GM12873 (cell line): Measurements from ENCODE around the gene NUDT6.

Experiments used
- CTCF ChIP-seq: IDR thresholded peaks from 2 replicates; pipeline ENCODE4 v1.5.1; 2012; ENCODE audit warnings: low read depth, mild to moderate bottlenecking, moderate library complexity, low read length, control low read depth; ENCODE audit not compliant: insufficient read depth; ENCODE audit errors: missing control alignments

The NUDT6 gene

DNA sequence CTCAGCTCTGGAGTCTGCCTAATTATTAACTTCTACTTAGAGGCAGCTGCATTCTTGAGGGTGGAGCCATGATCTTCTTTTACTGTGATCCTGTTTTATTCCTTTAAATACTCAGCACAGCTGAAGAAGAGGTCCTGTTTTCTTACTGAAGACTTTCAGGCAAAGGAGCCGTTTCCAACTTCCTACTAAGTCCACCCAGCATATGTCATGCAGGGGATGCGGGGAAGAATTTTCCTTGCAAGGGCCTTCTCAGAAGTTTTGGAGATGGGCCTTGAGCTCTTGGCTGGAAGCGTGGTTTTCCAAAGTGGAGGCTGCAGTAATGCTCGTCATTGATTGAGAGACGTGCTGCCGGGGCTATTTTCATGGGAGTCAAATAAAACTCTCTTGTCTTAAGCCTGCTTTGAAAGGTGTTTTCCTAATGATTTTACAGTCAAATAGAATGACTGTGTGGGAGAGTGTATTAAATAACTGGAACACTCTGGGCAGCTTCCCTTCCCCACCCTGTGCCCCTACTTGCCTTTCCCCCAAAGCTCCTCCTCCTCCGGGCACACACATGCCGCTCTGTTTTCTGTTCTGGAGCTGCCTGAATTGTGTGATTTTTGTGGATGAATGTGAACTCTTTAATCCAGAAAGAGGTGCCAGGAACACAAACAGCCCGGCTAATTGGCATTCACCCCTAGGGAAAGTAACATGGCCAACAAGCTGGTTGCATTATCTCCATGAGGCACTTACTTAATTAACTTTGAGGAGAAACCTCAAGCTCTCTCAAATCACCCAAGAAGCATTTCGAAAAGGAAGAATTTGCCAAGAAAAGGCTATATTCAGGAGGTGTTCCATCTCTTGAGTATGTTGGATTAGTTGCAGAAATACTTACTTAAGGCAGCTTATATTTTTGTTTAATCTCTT, 67.7 kb downstream of the NUDT6 start:
- no peak for TF ChIP-seq CTCF

- TF ChIP-seq CTCF = no peak
These were observed 70.8 kb downstream of the NUDT6 start for GRCh38 chr4:122851568-122851967.

DNA sequence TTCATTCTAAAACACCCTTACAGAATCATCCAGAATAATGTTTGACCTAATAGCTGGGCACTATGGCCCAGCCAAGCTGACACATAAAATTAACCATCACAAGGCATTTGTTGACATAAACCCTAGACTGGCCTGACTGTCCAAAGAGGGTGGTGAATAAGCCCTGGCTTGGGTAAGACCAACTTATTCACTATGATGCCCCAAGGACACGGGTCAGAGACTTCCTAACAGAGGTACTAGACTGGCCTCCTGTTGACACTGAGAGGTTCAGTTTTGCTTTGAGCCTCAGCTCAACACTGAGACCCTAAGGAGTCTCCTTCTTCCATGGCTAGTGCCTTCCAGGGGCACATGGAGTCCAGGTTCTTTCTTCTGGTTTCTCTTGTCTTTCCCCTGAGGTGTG, 74.5 kb downstream of the NUDT6 start:
- no peak for TF ChIP-seq CTCF

- no peak for TF ChIP-seq CTCF
These were observed 76.6 kb downstream of the NUDT6 start for GRCh38 chr4:122845760-122846159.

DNA sequence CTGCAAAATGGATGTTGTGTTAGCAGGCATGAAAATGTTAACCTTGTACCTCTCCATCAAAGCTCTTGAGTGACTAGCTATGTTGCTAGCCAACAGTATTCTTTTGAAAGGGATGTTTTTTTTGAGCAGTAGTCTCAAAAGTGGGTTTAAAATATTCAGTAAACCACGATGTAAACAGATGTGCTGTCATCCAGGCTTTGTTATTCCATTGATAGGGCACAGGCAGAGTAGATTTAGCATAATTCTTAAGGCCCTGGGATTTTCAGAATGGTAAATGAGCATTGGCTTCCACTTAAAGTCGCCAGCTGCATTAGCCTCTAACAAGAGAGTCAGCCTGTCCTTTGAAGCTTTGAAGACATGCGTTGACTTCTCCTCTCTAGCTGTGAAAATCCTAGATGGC, 77.3 kb downstream of the NUDT6 start:
- no peak for TF ChIP-seq CTCF

GRCh38 chr4:122842984-122843531, 79.3 kb downstream of the NUDT6 start:
- no peak for TF ChIP-seq CTCF
